GM12892 (cell line): ENCODE results near the gene DOCK4.

Experiments used
- DNase-seq: peaks from one replicate; pipeline ENCODE4 v3.0.0; 2011; ENCODE audit not compliant: insufficient read length
- FAIRE-seq: peaks from 2 replicates; lab custom pipeline; 2011; peaks lifted over from hg19 to GRCh38; lab: Jason Lieb, UNC
- POLR2A ChIP-seq: IDR thresholded peaks from 2 replicates; pipeline ENCODE4 v1.6.1; 2011; ENCODE audit warnings: low read depth, low read length, control low read depth
- POLR2AphosphoS5 ChIP-seq: IDR thresholded peaks from 2 replicates; pipeline ENCODE4 v1.6.1; 2011; ENCODE audit warnings: low read depth, low read length, control low read depth
- TAF1 ChIP-seq: IDR thresholded peaks from 2 replicates; pipeline ENCODE4 v1.6.1; 2011; ENCODE audit warnings: low read depth, mild to moderate bottlenecking, control low read depth, low read length, borderline replicate concordance

The DOCK4 gene

GRCh38 chr7:111839261-111839660 lies 366.9 kb downstream of the DOCK4 start:
- FAIRE-seq, result no peak
- TF ChIP-seq POLR2AphosphoS5 (no peak), POLR2A (no peak), TAF1 (no peak)
- DNase-seq, result no peak

GRCh38 chr7:111836592-111836991 lies 369.6 kb downstream of the DOCK4 start:
- TF ChIP-seq POLR2A (no peak), TAF1 (no peak), POLR2AphosphoS5 (no peak)
- no peak for FAIRE-seq
- DNase-seq, result no peak

GRCh38 chr7:111835066-111835465 lies 371.1 kb downstream of the DOCK4 start:
- DNase-seq (no peak), FAIRE-seq (no peak)
- no peak for TF ChIP-seq TAF1
- no peak for TF ChIP-seq POLR2A

- no peak for TF ChIP-seq TAF1
- TF ChIP-seq POLR2AphosphoS5, result no peak
- TF ChIP-seq POLR2A, result no peak
- DNase-seq (no peak), FAIRE-seq (no peak)
These were observed 371.8 kb downstream of the DOCK4 start for GRCh38 chr7:111834367-111834766.

GRCh38 chr7:111833466-111833865 lies 372.7 kb downstream of the DOCK4 start:
- TF ChIP-seq POLR2AphosphoS5, result no peak
- TF ChIP-seq TAF1, result no peak
- no peak for TF ChIP-seq POLR2A
- DNase-seq (no peak), FAIRE-seq (no peak)

- FAIRE-seq, result no peak
- no peak for DNase-seq
- TF ChIP-seq POLR2AphosphoS5 (no peak), POLR2A (no peak), TAF1 (no peak)
These were observed 374.0 kb downstream of the DOCK4 start for GRCh38 chr7:111832174-111832573.

GRCh38 chr7:111829221-111829620 lies 377.0 kb downstream of the DOCK4 start:
- FAIRE-seq (no peak), DNase-seq (no peak)
- no peak for TF ChIP-seq POLR2A
- TF ChIP-seq POLR2AphosphoS5, result no peak
- TF ChIP-seq TAF1, result no peak

GRCh38 chr7:111827863-111828504 lies 378.2 kb downstream of the DOCK4 start:
- TF ChIP-seq POLR2A (no peak), POLR2AphosphoS5 (no peak), TAF1 (no peak)
- FAIRE-seq (no peak), DNase-seq (no peak)

- TF ChIP-seq TAF1, result no peak
- no peak for TF ChIP-seq POLR2A
- TF ChIP-seq POLR2AphosphoS5, result no peak
- DNase-seq (no peak), FAIRE-seq (no peak)
These were observed 381.2 kb downstream of the DOCK4 start for GRCh38 chr7:111825046-111825445.

GRCh38 chr7:111823826-111824225 lies 382.4 kb downstream of the DOCK4 start:
- FAIRE-seq, result no peak

GRCh38 chr7:111821046-111821445 lies 385.2 kb downstream of the DOCK4 start:
- DNase-seq, result no peak
- TF ChIP-seq TAF1 (no peak), POLR2A (no peak), POLR2AphosphoS5 (no peak)
- FAIRE-seq, result no peak

More at GRCh38 chr7:111823826-111824225, 382.4 kb downstream of the DOCK4 start:
- TF ChIP-seq POLR2AphosphoS5 (no peak), TAF1 (no peak), POLR2A (no peak)
- no peak for DNase-seq

- no peak for FAIRE-seq
- TF ChIP-seq POLR2AphosphoS5 (no peak), POLR2A (no peak)
- no peak for DNase-seq
These were observed 385.6 kb downstream of the DOCK4 start for GRCh38 chr7:111820621-111821020.
